HCT116 (cell line): Measurements from ENCODE around the gene CFAP99. TPM values are rescaled to one million over a fixed set of nuclear protein-coding genes. Genes with fewer than 3 reads are reported as not detected.

Source experiments
- ATAC-seq: fragments of 200-7000 bp; cut with Tn5 transposase; 2 replicates; pipeline ENCODE4 v1.9.1; 2020; ENCODE audit warnings: mild to moderate bottlenecking, moderate library complexity
- BruUV-seq: library from RNA; stranded (reverse); fragments of 400-500 nt; replicated peaks from 2 replicates; lab custom pipeline; 2021; lab: Mats Ljungman, UMichigan
- CTCF ChIA-PET: fragments of 300-600 bp; sonication (Branson Sonifier 250); formaldehyde crosslinking; loops from one replicate; lab custom pipeline; 2021; ENCODE audit warnings: antibody characterized with exemption; lab: Charles Lee
- POLR2A ChIA-PET: fragments of 300-600, 350-600 bp; sonication (Branson Sonifier 250); formaldehyde crosslinking; loops from one replicate; lab custom pipeline; 2021; ENCODE audit warnings: antibody characterized with exemption; lab: Charles Lee
- RAD21 ChIA-PET, 2 experiments: fragments of 300-600 bp; sonication (Branson Sonifier 250); formaldehyde crosslinking; loops; one replicate each; lab custom pipeline; 2023; ENCODE audit warnings: low total read pairs in 2 of 2; ENCODE audit not compliant: uncharacterized antibody in 2 of 2, unreplicated experiment in 2 of 2, low non-redundant PET in 1 of 2; lab: Charles Lee
- DNase-seq: peaks from one replicate; pipeline ENCODE4 v3.0.0-alpha.2; 2010; ENCODE audit warnings: low read depth, low spot score
- H2AFZ ChIP-seq: fragments of 200-600 bp; shearing (Covaris generic), sonication (generic); 2 replicates; pipeline ENCODE4 v1.6.1; 2017; ENCODE audit warnings: low read depth, mixed run types, mixed read lengths, antibody characterized with exemption, low read length; ENCODE audit not compliant: poor library complexity, severe bottlenecking
- H3K27ac ChIP-seq: 2 replicates; pipeline ENCODE4 v1.5.1; 2012; ENCODE audit warnings: low read depth, low read length
- H3K27me3 ChIP-seq: fragments of 200-600 bp; sonication (generic); 2 replicates; pipeline ENCODE4 v1.6.1; 2016; ENCODE audit warnings: mixed run types, low read length, mixed read lengths; ENCODE audit not compliant: insufficient read depth
- H3K36me3 ChIP-seq, 2 experiments: fragments of 200-500 bp in 1 of 2; fragments of 200-600 bp in 1 of 2; sonication (Bioruptor generic) in 1 of 2; sonication (generic) in 1 of 2; 2 replicates each; pipeline versions ENCODE4 v1.5.1 to v1.6.1; 2014 to 2016; ENCODE audit warnings: low read length in 2 of 2, inconsistent platforms in 1 of 2, mixed read lengths in 1 of 2, mixed run types in 1 of 2; ENCODE audit not compliant: insufficient read depth in 2 of 2, control insufficient read depth in 1 of 2
- H3K4me1 ChIP-seq, 2 experiments: fragments of 200-600 bp in 1 of 2; sonication (generic) in 1 of 2; 2 replicates each; pipeline versions ENCODE4 v1.5.1 to v1.6.1; 2012 to 2017; ENCODE audit warnings: low read length in 2 of 2, inconsistent platforms in 1 of 2, mild to moderate bottlenecking in 1 of 2, mixed read lengths in 1 of 2, mixed run types in 1 of 2, moderate library complexity in 1 of 2; ENCODE audit not compliant: insufficient read depth in 2 of 2, control insufficient read depth in 1 of 2
- H3K4me2 ChIP-seq: fragments of 200-600 bp; sonication (generic); 2 replicates; pipeline ENCODE4 v1.6.1; 2017; ENCODE audit warnings: mixed run types, low read length, mixed read lengths
- H3K4me3 ChIP-seq, 2 experiments: fragments of 200-600 bp in 1 of 2; sonication (generic) in 1 of 2; replicated peaks in 1 of 2; 2 replicates each; pipeline ENCODE4 v1.5.1; 2011 to 2016; ENCODE audit warnings: low read length in 2 of 2, control low read depth in 1 of 2, low read depth in 1 of 2, mild to moderate bottlenecking in 1 of 2, mixed read lengths in 1 of 2, mixed run types in 1 of 2
- H3K79me2 ChIP-seq: fragments of 200-600 bp; sonication (generic); 2 replicates; pipeline ENCODE4 v1.6.1; 2017; ENCODE audit warnings: mild to moderate bottlenecking, mixed run types, low read length, moderate library complexity, mixed read lengths; ENCODE audit not compliant: insufficient read depth
- H3K9ac ChIP-seq: fragments of 200-600 bp; sonication (generic); 2 replicates; pipeline ENCODE4 v1.6.1; 2016; ENCODE audit warnings: low read length, mixed read lengths
- H3K9me2 ChIP-seq: fragments of 200-600 bp; sonication (generic), shearing (Covaris generic); 2 replicates; pipeline ENCODE4 v1.6.1; 2017; ENCODE audit warnings: mixed run types, mild to moderate bottlenecking, moderate library complexity; ENCODE audit not compliant: insufficient read depth
- H3K9me3 ChIP-seq, 2 experiments: fragments of 200-500 bp in 1 of 2; fragments of 200-600 bp in 1 of 2; sonication (Bioruptor generic) in 1 of 2; sonication (generic) in 1 of 2; 2 replicates each; pipeline ENCODE4 v1.6.1; 2014 to 2017; ENCODE audit warnings: low read length in 2 of 2, mixed read lengths in 2 of 2, inconsistent platforms in 1 of 2, low read depth in 1 of 2, mild to moderate bottlenecking in 1 of 2, mixed run types in 1 of 2, moderate library complexity in 1 of 2; ENCODE audit not compliant: control insufficient read depth in 1 of 2, insufficient read depth in 1 of 2
- H4K20me1 ChIP-seq: fragments of 200-600 bp; sonication (generic), shearing (Covaris generic); 2 replicates; pipeline ENCODE4 v1.6.1; 2017; ENCODE audit warnings: mixed run types, mild to moderate bottlenecking, moderate library complexity; ENCODE audit not compliant: insufficient read depth
- ATF3 ChIP-seq: IDR thresholded peaks from 2 replicates; pipeline ENCODE4 v1.6.1; 2012
- CBX3 ChIP-seq: IDR thresholded peaks from 2 replicates; pipeline ENCODE4 v1.6.1; 2012; ENCODE audit warnings: low read depth
- CEBPB ChIP-seq: IDR thresholded peaks from 2 replicates; pipeline ENCODE4 v1.6.1; 2012; ENCODE audit warnings: low read depth
- CTCF ChIP-seq, 3 experiments: fragments of 200-600 bp in 1 of 3; sonication (generic) in 1 of 3; IDR thresholded peaks in 2 of 3; conservative IDR thresholded peaks in 1 of 3; 2 replicates each; pipeline ENCODE4 v1.5.1; 2012 to 2017; ENCODE audit warnings: low read depth in 2 of 3, low read length in 2 of 3, antibody characterized with exemption in 1 of 3, borderline replicate concordance in 1 of 3, control low read depth in 1 of 3, mild to moderate bottlenecking in 1 of 3, mixed read lengths in 1 of 3, mixed run types in 1 of 3, moderate library complexity in 1 of 3; ENCODE audit not compliant: insufficient read depth in 1 of 3
- ELF1 ChIP-seq: IDR thresholded peaks from 2 replicates; pipeline ENCODE4 v1.6.1; 2012; ENCODE audit warnings: low read depth, borderline replicate concordance
- EZH2 ChIP-seq: fragments of 200-600 bp; sonication (generic); IDR thresholded peaks from 2 replicates; pipeline ENCODE4 v1.6.1; 2017; ENCODE audit warnings: antibody characterized with exemption, mixed run types
- EZH2phosphoT487 ChIP-seq: fragments of 200-600 bp; IDR thresholded peaks from 2 replicates; pipeline ENCODE4 v1.6.1; 2018; ENCODE audit warnings: antibody characterized with exemption, borderline replicate concordance
- FOSL1 ChIP-seq: IDR thresholded peaks from 2 replicates; pipeline ENCODE4 v1.6.1; 2012; ENCODE audit warnings: low read depth
- JUND ChIP-seq: IDR thresholded peaks from 2 replicates; pipeline ENCODE4 v1.6.1; 2012
- MAX ChIP-seq: IDR thresholded peaks from 2 replicates; pipeline ENCODE4 v1.6.1; 2012
- POLR2A ChIP-seq: IDR thresholded peaks from 2 replicates; pipeline ENCODE4 v1.7.0; 2011; ENCODE audit warnings: borderline replicate concordance; ENCODE audit not compliant: insufficient read depth, insufficient read length; ENCODE audit errors: extremely low read depth
- POLR2AphosphoS5 ChIP-seq: IDR thresholded peaks from 2 replicates; pipeline ENCODE4 v1.6.1; 2011; ENCODE audit warnings: mild to moderate bottlenecking, low read depth, low read length, moderate library complexity
- REST ChIP-seq: IDR thresholded peaks from 2 replicates; pipeline ENCODE4 v1.6.1; 2012; ENCODE audit warnings: low read depth
- SIN3A ChIP-seq: IDR thresholded peaks from 2 replicates; pipeline ENCODE4 v1.6.1; 2012; ENCODE audit warnings: low read depth
- SRF ChIP-seq: IDR thresholded peaks from 2 replicates; pipeline ENCODE4 v1.6.1; 2012; ENCODE audit warnings: low read depth
- TCF7L2 ChIP-seq: IDR thresholded peaks from 2 replicates; pipeline ENCODE4 v1.7.0; 2011; ENCODE audit warnings: borderline replicate concordance, inconsistent platforms; ENCODE audit not compliant: insufficient read depth, insufficient read length; ENCODE audit errors: extremely low read depth
- YY1 ChIP-seq: IDR thresholded peaks from 2 replicates; pipeline ENCODE4 v1.6.1; 2011; ENCODE audit warnings: low read length, low read depth, moderate library complexity, mild to moderate bottlenecking; ENCODE audit not compliant: insufficient replicate concordance; ENCODE audit errors: extremely low read depth
- ZNF274 ChIP-seq: fragments of 200-500 bp; sonication (Bioruptor generic); IDR thresholded peaks from 2 replicates; pipeline ENCODE4 v1.6.1; 2014; ENCODE audit warnings: mild to moderate bottlenecking, low read depth, low read length, inconsistent platforms
- intact Hi-C: fragments of 100-400 bp; cut with micrococcal nuclease; formaldehyde crosslinking; loops from 2 replicates; pipeline ENCODE4 v1.10.0; 2022
- total RNA-seq: library from RNA; stranded (reverse); gene quantifications from one replicate; pipeline ENCODE4 v1.2.1, GENCODE V29; 2021; ENCODE audit not compliant: unreplicated experiment

Gene CFAP99
- total RNA-seq, 1 experiment from 2014 or later: 0.42 TPM

- TF ChIP-seq CTCF (IDR thresholded peaks at IDR 0.05 in 2 of 3, conservative IDR thresholded peaks at IDR 0.05 in 1 of 3; ENCODE audit: borderline replicate concordance in 1 of 3, insufficient read depth in 1 of 3, low read depth in 2 of 3, low read length in 2 of 3) (no peak), CEBPB (no peak), SRF (no peak)
Observed at GRCh38 chr4:2384245-2384644, 34.5 kb upstream of the CFAP99 start (continued).

GRCh38 chr4:2385516-2385915 is 33.2 kb upstream of the CFAP99 start:
- no peaks in the 10 kb centered on the region for H3K27me3 ChIP-seq
- no peak for ATAC-seq
- ChIA-PET CTCF (no interaction called here), POLR2A (no interaction called here), RAD21 (no interaction called here)
- intact Hi-C loops: no loop called here
- H3K36me3 ChIP-seq: no peaks in the 10 kb centered on the region
- H2AFZ ChIP-seq: no peak overlapping the region
- H4K20me1 ChIP-seq: no peaks in the 10 kb centered on the region
- no peak overlapping the region for H3K27ac ChIP-seq
- no TSS peak for BruUV-seq
- H3K4me1 ChIP-seq: no peaks in the 10 kb centered on the region
- no peak overlapping the region for H3K9ac ChIP-seq
- H3K9me2 ChIP-seq: no peaks in the 10 kb centered on the region
- TF ChIP-seq EZH2phosphoT487: no peak
- no peak for TF ChIP-seq POLR2AphosphoS5
- TF ChIP-seq ELF1: no peak
- TF ChIP-seq CBX3: no peak
- no peak for TF ChIP-seq SIN3A
- TF ChIP-seq MAX: no peak
- no peak for TF ChIP-seq TCF7L2
- no peak for TF ChIP-seq ZNF274
- no peak for TF ChIP-seq ATF3
- TF ChIP-seq POLR2A: no peak
- no peak for TF ChIP-seq YY1
- no peak for TF ChIP-seq FOSL1
- no peak for TF ChIP-seq REST
- no peak for TF ChIP-seq JUND
- no peak for TF ChIP-seq EZH2
- TF ChIP-seq SRF: no peak
- H3K4me3 ChIP-seq: no peak overlapping the region
- no peak overlapping the region for H3K4me2 ChIP-seq
- H3K9me3 ChIP-seq: no peaks in the 10 kb centered on the region
- no peak for DNase-seq
- H3K79me2 ChIP-seq: no peaks in the 10 kb centered on the region
